ENCODE data around the gene AMBP. TPM values are rescaled to one million over a fixed set of nuclear protein-coding genes. Genes with fewer than 3 reads are reported as not detected.

The AMBP gene
- total RNA-seq, 1 experiment from 2014 or later, result not detected

GRCh38 chr9:114060711-114061110 is 17.4 kb downstream of the AMBP start:
- no peak overlapping the region for H3K27ac Mint-ChIP-seq (ENCODE audit: low read depth, unreplicated experiment)
- no peaks in the 10 kb centered on the region for H3K4me1 Mint-ChIP-seq (ENCODE audit: insufficient read depth, unreplicated experiment)
- ChIA-PET CTCF (interaction anchor here (0.7 kb wide), 1 partner anchor 34 kb away, joined by 3 read pairs; no protein-coding TSS in a partner anchor), POLR2A (no interaction called here)
- H3K27me3 Mint-ChIP-seq (ENCODE audit: insufficient read depth, unreplicated experiment), result peaks cover 43% of the 10 kb centered on the region
- TF ChIP-seq CTCF (IDR thresholded peaks at IDR 0.05; ENCODE audit: unreplicated experiment), result no peak
- DNase-seq (ENCODE audit: unreplicated experiment), result no peak
- BruUV-seq (replicated peaks), result no TSS peak
- no peak overlapping the region for H3K4me3 Mint-ChIP-seq (ENCODE audit: unreplicated experiment)
- intact Hi-C loops (cut with micrococcal nuclease), result no loop called here
- H3K36me3 Mint-ChIP-seq (ENCODE audit: insufficient read depth, unreplicated experiment), result peaks cover 6% of the 10 kb centered on the region
- H3K9me3 Mint-ChIP-seq (ENCODE audit: unreplicated experiment), result no peaks in the 10 kb centered on the region

GRCh38 chr9:114060070-114060469 is 18.0 kb downstream of the AMBP start:
- Mint-ChIP-seq H3K4me1 (ENCODE audit: insufficient read depth, unreplicated experiment) (no peaks in the 10 kb centered on the region), H3K4me3 (ENCODE audit: unreplicated experiment) (no peak overlapping the region), H3K9me3 (ENCODE audit: unreplicated experiment) (no peaks in the 10 kb centered on the region), H3K27ac (ENCODE audit: low read depth, unreplicated experiment) (no peak overlapping the region), H3K27me3 (ENCODE audit: insufficient read depth, unreplicated experiment) (peaks cover 36% of the 10 kb centered on the region), H3K36me3 (ENCODE audit: insufficient read depth, unreplicated experiment) (peaks cover 2% of the 10 kb centered on the region)
- no peak for TF ChIP-seq CTCF (IDR thresholded peaks at IDR 0.05; ENCODE audit: unreplicated experiment)
- intact Hi-C loops (cut with micrococcal nuclease), result no loop called here
- DNase-seq (ENCODE audit: unreplicated experiment), result no peak
- ChIA-PET POLR2A (interaction anchor here (0.7 kb wide), 1 partner anchor 354 kb away, joined by 3 read pairs; no protein-coding TSS in a partner anchor), CTCF (interaction anchor here (0.9 kb wide), 1 partner anchor 23 kb away, joined by 3 read pairs; no protein-coding TSS in a partner anchor)
- no TSS peak for BruUV-seq (replicated peaks)

- ChIA-PET POLR2A (no interaction called here), CTCF (interaction anchor here (0.6 to 0.9 kb wide), 3 partner anchors 24 to 43 kb away, joined by 3 read pairs; no protein-coding TSS in a partner anchor)
- no peaks in the 10 kb centered on the region for H3K4me1 Mint-ChIP-seq (ENCODE audit: insufficient read depth, unreplicated experiment)
- H3K9me3 Mint-ChIP-seq (ENCODE audit: unreplicated experiment), result no peaks in the 10 kb centered on the region
- no peak for TF ChIP-seq CTCF (IDR thresholded peaks at IDR 0.05; ENCODE audit: unreplicated experiment)
- intact Hi-C loops (cut with micrococcal nuclease), result no loop called here
- no peak for DNase-seq (ENCODE audit: unreplicated experiment)
- no peaks in the 10 kb centered on the region for H3K36me3 Mint-ChIP-seq (ENCODE audit: insufficient read depth, unreplicated experiment)
- no peak overlapping the region for H3K4me3 Mint-ChIP-seq (ENCODE audit: unreplicated experiment)
- H3K27ac Mint-ChIP-seq (ENCODE audit: low read depth, unreplicated experiment), result no peak overlapping the region
- peaks cover 28% of the 10 kb centered on the region for H3K27me3 Mint-ChIP-seq (ENCODE audit: insufficient read depth, unreplicated experiment)
- BruUV-seq (replicated peaks), result no TSS peak
These were observed 18.9 kb downstream of the AMBP start for GRCh38 chr9:114059047-114059803.

GRCh38 chr9:114058688-114059046 is 19.4 kb downstream of the AMBP start:
- Mint-ChIP-seq H3K4me1 (ENCODE audit: insufficient read depth, unreplicated experiment) (no peaks in the 10 kb centered on the region), H3K27ac (ENCODE audit: low read depth, unreplicated experiment) (no peak overlapping the region), H3K27me3 (ENCODE audit: insufficient read depth, unreplicated experiment) (peaks cover 22% of the 10 kb centered on the region), H3K9me3 (ENCODE audit: unreplicated experiment) (no peaks in the 10 kb centered on the region), H3K4me3 (ENCODE audit: unreplicated experiment) (no peak overlapping the region), H3K36me3 (ENCODE audit: insufficient read depth, unreplicated experiment) (no peaks in the 10 kb centered on the region)
- BruUV-seq (replicated peaks), result no TSS peak
- CTCF ChIA-PET, result interaction anchor here (0.6 to 1.4 kb wide), 3 partner anchors 24 to 44 kb away, joined by 3 to 5 read pairs (median 3); no protein-coding TSS in a partner anchor
- POLR2A ChIA-PET, result no interaction called here
- TF ChIP-seq CTCF (IDR thresholded peaks at IDR 0.05; ENCODE audit: unreplicated experiment), result no peak
- DNase-seq (ENCODE audit: unreplicated experiment), result no peak
- intact Hi-C loops (cut with micrococcal nuclease), result no loop called here
